DOHH2 (cell line): Measurements from ENCODE around the gene SCYGR6.

Source experiments
- CTCF ChIP-seq: fragments of 200-600 bp; sonication (generic); IDR thresholded peaks from one replicate; pipeline ENCODE4 v1.5.1; 2014; ENCODE audit warnings: antibody characterized with exemption, mild to moderate bottlenecking, low read depth, low read length; ENCODE audit not compliant: poor library complexity, severe bottlenecking
- EZH2phosphoT487 ChIP-seq: fragments of 200-600 bp; sonication (generic); IDR thresholded peaks from 2 replicates; pipeline ENCODE4 v1.6.1; 2017; ENCODE audit warnings: borderline replicate concordance, mild to moderate bottlenecking, antibody characterized with exemption, low read length, moderate library complexity, mixed read lengths

DNA sequence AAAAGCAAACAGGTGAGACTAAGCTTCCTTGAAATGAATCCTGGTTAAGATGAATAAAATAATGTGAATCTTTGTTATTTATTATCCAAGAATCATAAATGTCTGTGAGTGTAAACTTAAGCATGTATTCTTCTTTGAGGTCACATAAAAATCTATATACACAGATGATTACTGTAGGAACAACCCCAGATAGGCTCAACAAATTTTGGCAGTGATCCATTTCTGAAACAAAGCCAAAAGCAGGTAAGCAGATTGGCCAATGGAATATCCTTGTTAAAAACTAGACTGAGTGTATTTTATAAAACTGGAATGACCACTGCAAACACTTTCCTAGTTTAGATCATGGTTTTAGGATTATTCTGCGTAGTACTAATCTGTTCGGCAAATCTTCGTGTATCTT lies 46.6 kb downstream of the SCYGR6 start:
- TF ChIP-seq CTCF (no peak), EZH2phosphoT487 (no peak)
